ENCODE data around the gene CALML5.

The CALML5 gene

DNA sequence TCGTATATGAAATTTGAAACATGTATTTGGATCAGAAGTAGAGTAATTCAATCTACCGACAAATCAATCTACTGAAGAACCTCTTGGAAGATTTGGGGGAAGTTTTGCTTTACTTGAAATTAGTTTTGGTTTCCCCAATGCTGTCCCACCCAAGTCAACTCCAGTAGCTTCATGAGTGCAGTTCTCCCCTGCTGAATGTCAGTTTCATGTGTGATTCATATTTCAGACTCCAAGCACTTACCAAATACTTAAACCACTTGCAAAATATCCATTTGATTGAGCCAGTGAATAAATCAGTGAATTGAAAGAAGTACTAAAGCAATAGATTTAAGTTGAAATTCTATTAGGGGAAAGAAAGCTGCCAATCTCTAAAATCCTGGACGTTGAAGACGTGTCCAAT is 9.3 kb downstream of the CALML5 start:
- DNase-seq (ENCODE audit: low read depth in 2 of 2): no peak
- TF ChIP-seq, protein P1, sequence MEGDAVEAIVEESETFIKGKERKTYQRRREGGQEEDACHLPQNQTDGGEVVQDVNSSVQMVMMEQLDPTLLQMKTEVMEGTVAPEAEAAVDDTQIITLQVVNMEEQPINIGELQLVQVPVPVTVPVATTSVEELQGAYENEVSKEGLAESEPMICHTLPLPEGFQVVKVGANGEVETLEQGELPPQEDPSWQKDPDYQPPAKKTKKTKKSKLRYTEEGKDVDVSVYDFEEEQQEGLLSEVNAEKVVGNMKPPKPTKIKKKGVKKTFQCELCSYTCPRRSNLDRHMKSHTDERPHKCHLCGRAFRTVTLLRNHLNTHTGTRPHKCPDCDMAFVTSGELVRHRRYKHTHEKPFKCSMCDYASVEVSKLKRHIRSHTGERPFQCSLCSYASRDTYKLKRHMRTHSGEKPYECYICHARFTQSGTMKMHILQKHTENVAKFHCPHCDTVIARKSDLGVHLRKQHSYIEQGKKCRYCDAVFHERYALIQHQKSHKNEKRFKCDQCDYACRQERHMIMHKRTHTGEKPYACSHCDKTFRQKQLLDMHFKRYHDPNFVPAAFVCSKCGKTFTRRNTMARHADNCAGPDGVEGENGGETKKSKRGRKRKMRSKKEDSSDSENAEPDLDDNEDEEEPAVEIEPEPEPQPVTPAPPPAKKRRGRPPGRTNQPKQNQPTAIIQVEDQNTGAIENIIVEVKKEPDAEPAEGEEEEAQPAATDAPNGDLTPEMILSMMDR (IDR thresholded peaks at IDR 0.05; ENCODE audit: low read depth, low read length): no peak
- H3K4me3 ChIP-seq (replicated peaks in 1 of 2; ENCODE audit: low read depth in 2 of 2, low read length in 2 of 2): no peak overlapping the region

DNA sequence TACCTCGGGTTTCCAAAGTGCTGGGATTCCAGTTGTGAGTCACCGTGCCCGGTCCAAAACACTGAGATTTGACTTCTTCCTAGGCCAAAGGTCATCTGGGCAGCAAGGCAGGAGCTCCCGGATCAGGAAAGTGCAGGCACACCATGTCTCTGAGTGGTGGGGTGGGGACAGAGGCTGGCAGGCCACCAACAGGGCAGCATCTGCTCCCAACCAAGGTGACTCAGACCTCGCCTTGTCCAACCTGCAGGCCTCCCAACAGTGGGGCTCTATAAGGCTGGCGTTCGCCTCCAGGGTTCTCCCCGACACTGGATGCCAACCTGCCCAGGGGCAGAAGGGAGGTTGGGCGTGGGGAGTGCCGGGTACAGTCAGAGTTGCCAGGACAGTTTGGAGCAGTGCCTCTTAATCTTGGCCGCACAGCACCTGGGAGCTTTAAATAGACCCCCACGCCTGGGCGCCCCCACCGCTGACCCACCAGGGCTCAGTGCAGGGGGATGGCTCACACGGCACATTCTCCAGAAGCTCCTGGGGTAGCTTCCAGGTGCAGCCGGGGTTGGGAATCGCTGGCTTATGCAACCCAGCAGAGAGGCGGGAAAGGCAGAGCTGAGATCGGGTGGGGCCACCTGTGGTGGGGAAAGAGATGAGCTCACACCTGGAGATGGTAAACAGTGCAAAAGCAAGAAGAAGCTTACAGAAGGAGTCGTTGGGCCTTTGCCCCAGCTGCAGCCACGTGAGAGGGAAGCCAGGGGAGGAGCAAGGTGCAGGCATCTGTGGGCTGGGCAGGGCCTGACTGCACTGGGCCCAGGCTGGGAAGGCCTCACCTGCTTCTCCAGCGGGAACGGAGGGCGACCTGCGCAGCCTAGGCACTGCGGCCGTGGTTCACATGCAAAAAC is 10.9 kb downstream of the CALML5 start:
- TF ChIP-seq, protein P1 (IDR thresholded peaks at IDR 0.05; ENCODE audit: low read depth, low read length): no peak
- H3K4me3 ChIP-seq (replicated peaks in 1 of 2; ENCODE audit: low read depth in 2 of 2, low read length in 2 of 2): no peak overlapping the region
- no peak for DNase-seq (ENCODE audit: low read depth in 2 of 2)

DNA sequence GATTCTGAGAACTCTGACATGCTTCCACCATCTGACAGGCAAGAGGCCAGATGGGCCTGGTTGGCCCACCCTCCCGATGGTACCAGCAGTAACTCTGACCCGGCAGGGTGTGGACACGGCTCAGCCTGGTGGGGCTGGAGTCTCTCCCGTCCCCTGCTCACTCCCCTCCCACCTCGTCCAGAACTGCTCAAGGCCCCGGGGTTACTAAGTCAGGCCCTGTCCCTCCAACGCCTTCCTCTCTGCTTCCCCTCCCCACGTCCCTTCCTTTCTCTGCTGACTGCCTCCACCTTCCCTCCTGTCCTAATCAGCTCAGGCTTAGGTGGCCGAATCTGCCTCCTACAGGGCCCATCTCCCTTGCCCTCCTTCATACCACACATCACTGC is 12.5 kb downstream of the CALML5 start:
- TF ChIP-seq, protein P1 (IDR thresholded peaks at IDR 0.05; ENCODE audit: low read depth, low read length): no peak
- no peak for DNase-seq (ENCODE audit: low read depth in 2 of 2)
- H3K4me3 ChIP-seq (replicated peaks in 1 of 2; ENCODE audit: low read depth in 2 of 2, low read length in 2 of 2): no peak overlapping the region

DNA sequence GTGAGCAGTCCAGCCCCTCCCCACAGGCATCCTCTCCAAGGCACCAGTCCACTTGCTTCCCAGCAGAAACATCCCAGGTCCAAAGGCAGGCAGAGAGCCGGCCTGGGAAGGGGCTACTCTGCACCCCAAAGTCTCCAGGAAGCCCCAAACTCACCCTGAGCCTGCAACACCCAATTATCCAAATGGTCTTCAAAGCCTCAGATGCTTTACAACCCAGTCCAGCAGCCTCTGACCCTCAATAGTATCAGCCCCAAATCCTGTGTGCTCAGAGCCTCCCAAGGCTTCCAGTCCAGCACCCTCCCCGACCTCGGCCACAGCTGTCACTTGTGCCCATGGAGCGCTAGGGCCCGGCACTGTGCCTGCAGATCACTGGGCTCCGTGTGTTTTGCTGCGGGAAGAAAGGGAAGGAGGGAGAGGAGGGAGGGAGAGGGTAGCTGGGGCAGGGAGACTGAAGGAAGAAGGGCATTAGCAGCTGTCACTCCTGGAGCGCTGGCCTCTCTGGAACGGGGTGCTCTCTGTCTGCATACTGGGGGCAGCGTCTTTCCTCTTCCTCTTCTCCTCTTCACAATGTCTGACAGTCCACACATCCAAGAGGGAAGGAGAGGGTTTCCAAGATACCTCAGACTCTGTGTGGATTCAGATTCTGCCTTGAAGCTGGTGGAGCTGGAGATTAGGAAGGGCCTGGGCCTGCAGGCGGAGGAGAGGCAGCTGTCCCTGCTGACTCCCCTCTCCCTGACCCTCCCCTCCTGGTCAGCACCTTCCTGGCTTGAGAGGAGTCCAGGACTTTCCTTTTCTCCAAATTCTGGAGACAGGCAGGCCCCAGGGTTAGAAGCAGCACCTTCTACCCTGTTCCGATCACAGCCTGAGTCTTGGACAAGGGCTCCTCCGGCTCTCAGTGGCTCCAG is 13.2 kb downstream of the CALML5 start:
- no peak for DNase-seq (ENCODE audit: low read depth in 2 of 2)
- TF ChIP-seq, protein P1 (IDR thresholded peaks at IDR 0.05; ENCODE audit: low read depth, low read length): no peak

DNA sequence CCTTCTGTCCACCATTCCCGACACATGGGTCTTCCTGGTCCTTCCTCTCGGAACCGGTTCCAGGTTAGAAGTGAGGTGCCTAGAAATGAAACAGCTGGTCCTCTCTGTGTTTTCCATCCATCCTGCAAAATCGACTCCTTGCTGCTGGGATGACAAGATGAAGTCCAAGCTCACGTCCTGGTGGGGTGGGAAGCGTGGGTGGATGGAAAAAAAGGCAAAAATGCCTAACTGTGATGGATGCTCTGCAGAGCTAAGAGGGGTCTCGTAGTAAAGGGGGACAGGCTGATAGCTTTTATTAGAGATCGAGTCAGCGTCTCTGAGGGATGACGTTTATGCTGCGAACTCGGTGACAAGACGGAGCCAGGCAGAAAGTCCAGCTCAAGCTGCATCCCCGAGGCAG is 14.1 kb downstream of the CALML5 start:
- H3K4me3 ChIP-seq (replicated peaks in 1 of 2; ENCODE audit: low read depth in 2 of 2, low read length in 2 of 2): no peak overlapping the region
- TF ChIP-seq, protein P1 (IDR thresholded peaks at IDR 0.05; ENCODE audit: low read depth, low read length): no peak
- no peak for DNase-seq (ENCODE audit: low read depth in 2 of 2)

More for the DNA sequence above, 13.2 kb downstream of the CALML5 start:
- H3K4me3 ChIP-seq (replicated peaks in 1 of 2; ENCODE audit: low read depth in 2 of 2, low read length in 2 of 2): no peak overlapping the region

DNA sequence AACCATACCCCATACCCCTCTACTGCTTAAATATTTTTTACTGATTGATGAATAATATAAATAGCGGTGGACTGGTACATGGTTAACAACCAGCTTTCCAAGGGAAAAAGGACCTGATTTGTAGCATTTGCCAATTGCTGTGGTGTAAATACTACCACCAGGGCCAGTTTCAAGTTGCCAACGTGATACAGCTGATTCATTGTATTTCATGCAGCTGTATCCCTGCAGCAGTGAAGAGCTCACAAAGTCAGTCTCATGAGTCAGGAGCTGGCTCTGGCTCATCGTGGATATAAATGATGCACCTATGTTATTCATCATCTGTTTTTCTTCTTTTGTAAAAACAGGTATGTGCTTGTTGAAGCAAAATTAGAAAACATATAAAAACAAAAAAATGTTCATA is 15.2 kb downstream of the CALML5 start:
- no peak overlapping the region for H3K4me3 ChIP-seq (replicated peaks in 1 of 2; ENCODE audit: low read depth in 2 of 2, low read length in 2 of 2)
- DNase-seq (ENCODE audit: low read depth in 2 of 2): peak; percentile 7 to 65
- TF ChIP-seq, protein P1 (IDR thresholded peaks at IDR 0.05; ENCODE audit: low read depth, low read length): no peak
